C1 segment of cervical spinal cord (tissue), 14 donors: ENCODE data around the gene RBFA.
"Not testable (repeated sequence)": the region's sequence is repeated elsewhere in the genome, so short reads cannot be mapped to it uniquely, and the experiment has no call there.

Source experiments
- DNase-seq, 14 donors: peaks; one replicate each; lab custom pipeline; 2025; lab: John Stamatoyannopoulos, UW

The RBFA gene, protein sequence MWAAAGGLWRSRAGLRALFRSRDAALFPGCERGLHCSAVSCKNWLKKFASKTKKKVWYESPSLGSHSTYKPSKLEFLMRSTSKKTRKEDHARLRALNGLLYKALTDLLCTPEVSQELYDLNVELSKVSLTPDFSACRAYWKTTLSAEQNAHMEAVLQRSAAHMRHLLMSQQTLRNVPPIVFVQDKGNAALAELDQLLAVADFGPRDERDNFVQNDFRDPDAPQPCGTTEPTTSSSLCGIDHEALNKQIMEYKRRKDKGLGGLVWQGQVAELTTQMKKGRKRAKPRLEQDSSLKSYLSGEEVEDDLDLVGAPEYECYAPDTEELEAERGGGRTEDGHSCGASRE

DNA sequence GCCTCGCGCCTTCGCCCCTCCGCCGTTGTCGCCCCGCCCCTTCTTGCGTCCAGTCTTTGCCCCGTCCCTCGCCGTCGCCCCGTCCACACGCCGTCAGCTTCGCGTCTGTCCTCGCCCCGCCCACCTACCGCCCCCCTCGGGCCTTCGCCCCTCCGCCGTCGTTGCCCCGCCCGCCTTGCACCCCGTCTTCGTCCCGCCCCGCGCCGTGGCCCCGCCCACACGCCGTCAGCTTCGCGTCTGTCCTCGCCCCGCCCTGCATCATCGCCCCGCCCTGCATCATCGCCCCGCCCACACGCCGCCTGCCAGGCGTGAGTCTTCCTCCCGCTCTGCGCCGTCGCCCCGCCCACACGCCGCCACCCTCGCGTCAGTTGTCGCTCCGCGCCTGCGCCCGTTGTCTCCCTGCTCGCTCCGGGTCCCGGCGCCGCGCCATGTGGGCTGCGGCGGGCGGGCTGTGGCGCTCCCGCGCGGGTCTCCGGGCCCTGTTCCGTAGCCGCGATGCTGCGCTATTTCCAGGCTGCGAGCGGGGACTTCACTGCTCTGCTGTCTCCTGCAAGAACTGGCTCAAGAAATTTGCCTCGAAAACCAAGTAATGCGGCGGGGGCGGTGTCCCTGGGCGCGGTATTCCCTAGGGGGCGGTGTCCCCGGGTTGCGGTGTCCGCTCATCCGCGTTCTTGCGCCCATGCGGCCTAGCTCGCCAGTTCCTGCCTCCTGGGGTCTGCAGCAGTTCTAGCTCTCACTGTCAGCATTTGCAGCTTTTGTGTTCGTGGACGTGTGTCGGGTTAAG is at the start of gene RBFA:
Gene RBFA (plus strand): TSS at position 367 of the 784 bp plus-strand sequence. CDS start 62 bp downstream, at position 429.
- DNase-seq, result peak; percentile 93 to 100 (median 99)

DNA sequence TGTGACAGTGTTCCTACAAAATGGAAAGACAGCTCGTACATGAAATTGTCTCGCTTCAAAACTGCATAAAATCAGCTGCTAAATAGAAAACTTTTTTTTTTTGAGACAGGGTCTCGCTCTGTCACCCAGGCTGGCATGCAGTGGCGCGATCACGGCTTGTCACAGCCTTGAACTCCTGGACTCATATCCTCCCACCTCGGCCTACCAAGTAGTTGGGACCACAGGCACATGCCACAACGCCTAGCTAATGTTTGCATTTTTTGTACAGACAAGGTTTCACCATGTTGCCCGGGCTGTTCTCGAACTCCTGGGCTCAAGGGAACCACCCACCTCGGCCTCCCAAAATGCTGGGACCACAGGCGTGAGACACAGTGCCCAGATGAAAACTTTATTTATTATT is 49.1 kb upstream of the RBFA start:
- no peak for DNase-seq

DNA sequence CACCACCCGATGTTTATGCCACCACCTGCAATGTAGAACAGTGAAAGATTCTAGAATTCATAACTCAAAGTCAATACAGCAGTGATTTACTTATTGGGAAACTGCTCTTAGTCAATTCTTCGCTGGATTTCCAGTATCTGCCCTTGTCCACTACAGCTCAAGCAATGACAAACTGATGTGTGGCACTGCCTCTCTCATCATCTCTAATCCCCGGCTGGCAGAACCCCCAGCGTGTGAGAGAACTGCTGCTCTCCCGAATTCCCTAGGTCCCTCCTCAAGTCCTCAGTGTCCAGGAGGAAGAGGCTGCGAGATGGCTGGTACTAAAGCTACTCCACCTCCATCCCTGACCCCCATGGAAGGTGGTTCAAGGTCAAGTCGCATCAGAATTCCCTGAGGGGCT is 47.5 kb upstream of the RBFA start:
- peak in 1 of 14 donors; percentile 13 for DNase-seq

DNA sequence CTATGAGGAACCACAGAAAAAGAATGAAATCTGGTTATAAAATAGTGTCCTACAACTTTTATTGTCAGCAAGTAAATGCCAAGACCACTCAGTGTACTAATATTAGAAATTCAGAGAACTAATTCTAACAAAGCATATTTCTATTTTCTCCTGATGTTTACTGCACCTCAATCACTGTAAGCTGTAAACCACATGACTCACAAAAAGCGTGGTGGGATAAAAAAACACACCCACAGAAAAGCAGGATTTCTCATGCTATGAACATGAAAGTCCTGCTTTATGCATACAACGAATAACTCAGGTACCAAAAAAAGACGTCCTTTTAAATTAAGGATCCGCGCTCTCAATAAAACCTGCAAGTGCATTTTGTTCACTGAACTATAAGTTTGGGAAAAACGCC is 46.7 kb upstream of the RBFA start:
- DNase-seq, result no peak

DNA sequence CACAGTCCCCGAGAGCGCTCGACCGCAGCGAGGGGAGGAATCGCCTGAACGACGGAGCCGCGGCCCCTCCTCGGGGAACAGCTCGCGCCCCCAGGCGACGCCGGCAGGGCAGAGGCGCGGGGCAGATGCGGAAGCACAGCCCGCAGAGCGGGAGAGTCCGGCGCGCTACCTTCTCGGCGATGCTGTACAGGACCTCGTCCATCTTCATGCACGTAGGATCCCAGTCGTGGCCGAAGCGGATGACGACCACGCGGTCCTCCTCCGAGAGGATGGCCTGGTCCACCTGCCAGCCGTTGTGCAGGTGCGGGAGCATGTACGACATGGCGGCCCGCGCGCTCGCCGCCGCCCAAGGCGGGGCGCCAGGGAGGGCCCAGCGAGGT is 46.2 kb upstream of the RBFA start:
- peak in 6 of 14 donors; percentile 55 to 88 (median 80) for DNase-seq

DNA sequence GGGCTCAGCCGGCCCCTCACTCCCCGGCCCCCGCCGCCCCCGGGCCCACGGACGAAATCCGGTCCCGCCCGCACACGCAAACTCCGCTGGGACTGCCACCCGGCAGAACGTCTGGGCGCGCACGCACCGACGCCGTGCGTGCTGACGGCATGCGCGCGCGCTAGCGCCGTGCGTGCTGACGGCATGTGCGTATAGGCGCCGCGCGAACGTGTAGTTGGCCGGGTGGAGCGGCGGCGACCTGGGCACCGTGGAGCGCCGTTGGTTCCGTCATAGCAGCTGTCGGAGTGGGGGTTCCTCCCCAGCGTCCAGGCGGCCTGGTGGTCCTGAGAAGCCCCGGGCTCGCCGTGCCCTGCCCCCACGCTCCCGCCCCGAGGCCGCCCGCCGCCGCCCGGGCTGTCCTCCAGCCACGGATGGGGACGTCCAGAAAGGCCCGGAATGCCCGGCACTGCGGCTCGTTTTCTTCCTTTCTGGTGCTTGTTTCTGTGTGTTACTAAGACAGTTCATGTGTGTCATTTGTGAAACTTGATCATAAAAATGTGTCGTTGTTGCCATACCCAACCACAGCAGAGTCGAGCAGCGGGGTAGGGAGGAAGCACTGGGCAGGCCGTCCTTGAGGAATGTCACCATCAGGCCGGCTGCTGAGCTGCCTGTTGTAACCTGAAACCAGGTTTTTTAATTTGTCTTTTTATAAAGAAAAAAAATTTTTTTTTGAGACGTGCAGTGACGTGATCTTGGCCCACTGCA is 45.6 kb upstream of the RBFA start, which contains the start of gene TXNL4A:
Gene TXNL4A (minus strand): TSS at position 113 of the 744 bp plus-strand sequence. CDS start 171 bp downstream, outside the sequence.
- peak in 13 of 14 donors; percentile 11 to 89 (median 81) for DNase-seq

DNA sequence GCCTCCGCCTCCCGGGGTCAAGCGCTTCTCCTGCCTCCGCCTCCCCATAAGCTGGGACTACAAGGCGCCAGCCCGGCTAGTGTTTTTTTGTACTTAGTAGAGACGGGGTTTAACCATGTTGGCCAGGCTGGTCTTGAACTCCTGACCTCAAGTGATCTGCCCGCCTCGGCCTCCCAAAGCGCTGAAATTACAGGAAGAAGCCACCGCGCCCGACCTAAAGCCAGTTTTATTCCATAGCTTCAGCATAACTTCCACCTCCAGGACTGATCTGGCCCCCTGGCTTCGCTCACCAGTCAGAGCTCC is 45.1 kb upstream of the RBFA start:
- DNase-seq, result no peak

DNA sequence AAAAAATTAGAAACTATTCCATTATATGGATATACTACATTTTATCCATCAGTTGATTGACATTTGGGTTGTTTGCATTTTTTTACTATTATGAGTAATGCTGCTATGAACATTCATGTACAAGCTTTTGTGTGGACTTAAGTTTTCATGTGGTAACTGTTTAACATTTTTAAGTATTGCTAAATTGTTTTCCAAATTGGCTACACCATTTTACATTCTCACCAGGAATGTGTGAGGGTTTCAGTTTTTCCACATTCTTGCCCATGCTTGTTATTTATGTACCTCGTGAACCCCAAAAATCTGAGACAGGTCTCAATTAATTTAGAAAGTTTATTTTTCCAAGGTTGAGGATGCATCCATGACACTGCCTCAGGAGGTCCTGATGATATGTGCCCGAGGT is 42.7 kb upstream of the RBFA start:
- no peak for DNase-seq

DNA sequence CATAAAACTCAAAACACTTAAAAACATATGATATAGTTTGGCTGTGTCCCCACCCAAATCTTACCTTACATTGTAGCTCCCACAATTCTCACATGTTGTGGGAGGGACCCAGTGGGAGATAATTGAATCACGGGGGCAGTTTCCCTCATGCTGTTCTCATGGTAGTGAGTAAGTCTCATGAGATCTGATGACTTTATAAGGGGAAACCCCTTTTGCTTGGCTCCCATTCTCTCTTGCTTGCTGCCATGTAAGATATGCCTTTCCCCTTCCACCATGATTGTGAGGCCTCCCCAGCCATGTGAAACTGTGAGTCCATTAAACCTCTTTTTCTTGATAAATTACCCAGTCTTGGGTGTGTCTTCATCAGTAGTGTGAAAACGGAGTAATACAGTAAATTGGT is 34.5 kb upstream of the RBFA start:
- DNase-seq, result not testable (repeated sequence)

DNA sequence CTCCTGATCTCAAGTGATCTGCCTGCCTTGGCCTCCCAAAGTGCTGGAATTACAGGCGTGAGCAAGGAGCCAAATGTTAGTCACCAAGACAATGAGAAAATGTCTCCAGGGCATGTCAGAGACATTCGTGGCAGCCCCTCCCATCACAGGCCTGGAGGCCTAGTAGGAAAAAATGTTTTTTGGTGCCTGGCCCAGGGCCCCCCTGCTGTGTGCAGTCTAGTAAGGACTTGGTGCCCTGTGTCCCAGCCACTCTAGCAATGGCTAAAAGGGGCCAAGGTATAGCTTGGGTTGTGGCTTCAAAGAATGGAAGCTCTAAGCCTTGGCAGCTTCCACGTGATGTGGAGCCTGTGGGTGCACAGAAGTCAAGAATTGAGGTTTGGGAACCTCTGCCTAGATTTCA is 33.4 kb upstream of the RBFA start:
- DNase-seq, result no peak

DNA sequence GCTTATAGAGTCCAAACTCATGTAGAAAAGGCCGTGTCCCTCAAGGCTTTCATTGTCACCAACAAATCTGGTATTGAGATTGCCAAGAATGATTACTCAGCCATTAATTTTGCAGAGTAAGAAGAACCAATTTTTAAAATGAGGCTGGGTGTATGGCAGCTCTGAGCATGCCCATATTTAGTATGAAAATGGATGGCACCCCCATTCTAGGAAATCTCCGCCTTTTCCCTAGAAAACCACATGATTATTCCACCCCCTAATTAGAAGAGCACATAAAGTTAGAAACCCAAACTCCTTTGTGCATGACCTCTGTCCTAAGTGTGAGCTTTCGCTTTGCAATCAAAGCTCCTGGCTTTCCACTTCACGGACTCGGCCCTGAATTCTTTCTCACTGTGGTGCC is 31.8 kb upstream of the RBFA start:
- DNase-seq, result no peak

DNA sequence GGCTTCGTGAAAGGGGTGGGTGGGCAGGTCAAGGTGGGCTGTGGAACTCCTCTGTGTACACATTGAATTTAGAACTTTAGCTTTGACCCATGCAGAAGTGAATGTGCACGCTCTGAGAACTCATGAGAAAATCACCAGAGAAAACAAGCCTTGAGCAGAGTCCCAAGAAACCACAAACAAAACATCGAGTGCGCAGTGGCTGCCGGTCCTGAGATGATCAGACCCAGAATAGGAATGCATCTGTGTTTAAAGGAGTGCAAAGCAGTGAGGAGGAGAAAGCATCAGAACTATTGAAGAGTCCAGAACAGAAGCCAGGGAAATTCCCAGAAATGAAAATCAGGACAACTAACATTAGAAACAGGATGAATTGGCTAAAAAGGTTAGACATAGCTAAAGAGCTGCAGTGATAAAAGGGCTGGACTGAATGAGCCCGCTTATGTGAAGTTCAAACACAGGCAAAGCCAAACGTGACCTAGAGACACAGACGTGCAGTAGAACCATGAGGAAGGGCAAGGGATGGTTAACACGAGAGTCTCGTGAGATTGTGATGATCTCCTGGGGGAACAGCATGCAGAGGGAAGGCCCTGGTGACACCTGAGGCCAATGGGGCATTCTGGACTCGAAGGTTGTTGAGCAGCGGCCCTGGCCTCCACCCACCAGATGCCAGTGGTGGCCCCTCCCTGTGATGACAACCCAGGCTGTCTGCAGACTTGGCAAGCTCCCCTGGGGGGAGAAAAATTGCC is 29.5 kb upstream of the RBFA start:
- no peak for DNase-seq

DNA sequence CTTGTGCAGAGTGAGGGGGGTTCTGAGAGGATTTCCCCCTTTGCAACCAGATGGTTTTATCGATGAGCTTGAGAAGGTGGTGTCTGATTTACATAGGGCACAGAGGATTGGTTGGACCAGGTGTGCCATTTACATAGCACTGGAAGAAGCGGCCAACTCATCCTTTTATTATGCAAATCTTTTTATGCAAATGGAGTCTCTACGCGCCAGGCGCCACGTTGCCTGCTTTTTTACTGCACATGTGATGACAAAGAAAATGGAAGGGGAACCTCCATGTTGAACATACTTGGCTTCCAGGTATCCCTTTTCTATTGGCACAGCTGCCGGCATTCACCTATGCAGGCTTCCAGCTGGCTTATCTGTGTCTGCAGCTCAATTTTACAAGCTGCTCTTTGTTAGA is 27.5 kb upstream of the RBFA start:
- DNase-seq, result no peak

DNA sequence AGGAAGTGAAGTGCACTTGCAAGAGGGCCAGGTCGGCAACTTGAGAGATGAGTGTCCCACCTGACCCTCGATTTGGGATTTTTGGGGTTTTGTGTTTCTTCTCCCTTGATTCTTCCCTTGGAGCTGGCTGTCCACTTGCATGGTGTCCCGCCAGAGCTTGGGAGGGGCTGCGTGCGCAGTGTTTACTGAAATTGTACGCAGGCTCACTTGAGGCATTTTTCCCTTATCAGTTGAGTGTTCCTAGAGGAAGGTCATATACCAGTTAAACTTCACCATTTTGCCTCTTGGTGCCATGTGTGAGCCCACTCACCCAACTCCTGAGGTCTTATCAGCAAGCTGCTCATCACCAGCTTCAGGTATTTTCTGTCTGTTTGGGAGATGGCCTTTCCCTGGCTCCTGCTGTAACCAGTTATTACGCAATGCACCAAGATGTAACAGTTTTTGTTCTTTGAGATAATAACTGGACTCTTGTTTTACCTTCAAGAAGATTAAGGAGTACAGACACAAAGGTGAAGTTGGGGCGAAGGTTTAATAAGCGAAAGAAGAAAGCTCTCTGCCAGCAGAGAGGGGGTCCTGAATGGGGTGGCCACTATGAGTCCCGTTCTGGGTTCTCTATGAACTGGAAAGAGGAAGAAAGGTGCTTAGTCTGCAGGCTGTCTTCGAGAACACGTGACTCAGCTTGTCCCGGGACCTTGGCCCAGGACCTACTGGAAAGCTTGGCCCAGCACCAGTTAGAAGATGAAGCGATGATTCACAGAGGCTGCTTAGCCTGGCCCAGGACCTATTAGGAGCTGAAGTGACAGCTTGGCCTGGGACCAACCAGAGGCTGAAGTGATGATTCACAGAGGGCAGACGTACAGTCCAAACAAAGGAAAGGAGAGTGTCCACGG is 24.3 kb upstream of the RBFA start:
- peak in 4 of 14 donors; percentile 3 to 82 (median 30) for DNase-seq

DNA sequence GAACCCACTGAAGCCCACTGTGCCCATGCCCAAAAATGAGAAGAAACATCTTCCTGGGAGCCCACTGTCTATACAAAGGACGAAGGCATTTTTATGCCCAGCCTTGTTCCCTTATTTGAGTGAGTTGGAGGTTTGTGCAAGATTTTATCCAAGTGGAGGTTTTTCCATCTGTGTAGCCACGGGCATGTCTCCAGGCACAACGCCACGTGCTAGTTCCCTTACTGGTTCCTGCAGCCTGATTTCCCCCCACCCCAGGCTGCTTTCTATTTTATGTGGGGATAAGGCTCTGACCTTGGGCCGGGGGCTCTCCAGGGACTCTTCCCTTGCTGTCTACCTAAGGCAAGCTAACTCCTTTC is 23.7 kb upstream of the RBFA start:
- DNase-seq, result no peak

DNA sequence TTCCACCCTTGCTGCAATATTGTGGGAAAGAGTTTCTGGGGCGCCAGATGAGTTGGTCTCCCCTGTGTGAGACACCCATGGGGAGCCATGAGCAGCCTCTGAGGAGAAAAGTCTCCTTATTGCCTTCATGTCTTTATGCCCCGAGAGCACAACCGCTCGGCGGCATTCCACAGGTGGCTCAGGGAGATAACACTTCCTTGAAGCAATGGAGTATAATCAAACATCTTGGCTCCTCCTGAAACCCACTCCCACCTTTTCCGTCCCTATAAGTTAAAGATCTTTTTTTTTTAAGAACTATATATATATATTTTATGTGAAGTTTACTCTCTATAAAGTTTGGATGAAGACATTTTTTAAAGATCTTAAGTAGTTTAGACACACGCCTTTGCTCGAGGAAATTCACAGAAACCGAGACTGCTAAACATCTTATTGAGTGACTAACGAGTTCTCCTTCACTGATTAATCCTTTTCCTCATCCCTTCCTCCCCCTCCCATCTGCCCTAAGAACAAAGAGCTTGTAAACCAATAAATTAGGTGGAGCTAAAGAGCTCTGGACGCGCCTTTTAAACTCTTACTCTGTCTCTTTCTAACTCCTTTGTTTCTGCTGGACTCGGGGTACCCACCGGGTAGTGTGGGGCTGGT is 22.6 kb upstream of the RBFA start:
- DNase-seq, result not testable (repeated sequence)

DNA sequence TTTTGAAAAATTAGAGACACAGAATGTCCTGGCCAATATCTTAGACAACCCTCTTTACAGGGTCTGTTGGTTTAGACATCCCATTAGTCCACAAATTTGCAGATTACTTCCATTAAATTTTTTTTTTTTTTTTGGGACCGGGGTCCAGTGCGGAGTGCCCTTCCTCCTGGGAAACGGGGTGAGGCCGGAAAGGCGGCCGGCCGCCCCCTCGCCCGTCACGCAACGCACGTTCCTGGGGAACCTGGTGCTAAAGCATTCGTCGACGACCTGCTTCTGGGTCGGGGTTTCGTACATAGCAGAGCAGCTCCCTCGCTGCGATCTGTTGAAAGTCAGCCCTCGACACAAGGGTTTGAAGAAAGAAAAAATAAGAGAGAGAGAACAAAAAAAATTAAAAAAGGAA is 21.5 kb upstream of the RBFA start:
- no peak for DNase-seq

DNA sequence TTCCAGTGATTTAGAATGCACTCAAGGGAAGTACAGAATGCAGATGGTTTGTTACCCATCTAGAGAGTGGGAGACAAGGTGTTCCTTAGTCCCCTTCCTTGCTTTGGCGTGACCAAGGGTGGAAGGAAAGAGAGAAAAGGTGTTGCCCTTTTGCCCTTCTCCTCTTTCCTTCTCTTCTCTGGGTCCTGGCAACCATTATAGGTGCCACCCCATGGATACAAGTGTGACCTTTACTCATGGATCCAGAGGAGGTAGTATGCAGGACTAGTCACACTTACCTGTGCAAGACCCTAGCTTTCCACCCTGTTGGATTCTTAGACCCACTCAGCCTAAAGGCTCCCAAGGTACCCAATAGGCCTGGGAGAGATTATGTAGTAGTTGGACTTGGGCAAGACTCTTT is 11.6 kb upstream of the RBFA start:
- no peak for DNase-seq

DNA sequence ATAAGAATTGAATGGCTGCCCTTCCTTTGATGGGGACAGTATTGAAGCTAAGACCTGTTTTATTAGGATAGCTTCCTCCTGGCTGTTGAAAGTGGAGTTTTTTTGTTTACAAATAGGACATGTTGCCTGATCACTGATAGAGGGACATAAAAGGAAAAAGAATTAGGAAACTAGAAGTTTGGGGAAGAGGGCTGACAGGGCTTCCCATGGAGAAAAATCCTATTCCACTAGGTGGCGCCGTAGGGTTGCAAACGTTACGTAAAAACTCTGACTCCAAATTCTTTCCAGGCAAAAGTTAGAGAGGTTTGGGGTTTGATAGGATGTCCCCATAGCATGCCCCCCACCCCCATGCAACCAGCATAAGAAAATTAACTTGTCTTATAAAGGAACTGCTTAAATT is 11.1 kb upstream of the RBFA start:
- no peak for DNase-seq

DNA sequence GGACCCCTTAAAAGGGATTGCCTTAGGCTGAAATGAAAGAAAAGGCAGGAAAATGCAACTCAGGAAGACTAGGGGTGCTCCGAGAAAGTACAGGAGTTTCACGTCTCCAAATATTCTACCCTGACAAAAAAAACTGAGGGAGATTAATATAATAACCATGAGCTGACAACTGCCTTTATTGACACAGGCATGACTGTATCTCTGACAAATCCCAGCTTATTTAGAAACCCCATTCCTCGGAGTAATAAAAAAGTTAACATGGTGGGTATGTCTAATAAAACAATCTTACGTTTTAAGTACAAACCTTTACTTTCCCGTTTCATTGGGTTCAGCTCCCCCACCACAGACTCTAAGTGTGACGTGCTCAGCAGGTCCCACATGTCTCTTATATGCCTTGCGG is 7.9 kb upstream of the RBFA start:
- no peak for DNase-seq
